H1 (cell line): ENCODE data around the gene PRKAR1B. TPM values are rescaled to one million over a fixed set of nuclear protein-coding genes. Genes with fewer than 3 reads are reported as not detected.

Experiments used
- BRCA1 ChIP-seq: IDR thresholded peaks from 2 replicates; pipeline ENCODE4 v1.6.1; 2012; ENCODE audit warnings: low read depth, low read length, improper control_type of control experiment
- EP300 ChIP-seq, 2 experiments: IDR thresholded peaks; 1 replicate in 1 of 2; 2 replicates in 1 of 2; pipeline ENCODE4 v1.6.1; 2011 to 2012; ENCODE audit warnings: low read depth in 2 of 2, low read length in 2 of 2, mild to moderate bottlenecking in 2 of 2, borderline replicate concordance in 1 of 2, inconsistent platforms in 1 of 2, moderate library complexity in 1 of 2
- GABPA ChIP-seq: IDR thresholded peaks from 2 replicates; pipeline ENCODE4 v1.6.1; 2011; ENCODE audit warnings: mild to moderate bottlenecking, low read length, moderate library complexity, borderline replicate concordance; ENCODE audit not compliant: insufficient read depth
- GTF2F1 ChIP-seq: IDR thresholded peaks from 2 replicates; pipeline ENCODE4 v1.6.1; 2012; ENCODE audit warnings: low read depth, low read length, improper control_type of control experiment, borderline replicate concordance
- HDAC6 ChIP-seq: IDR thresholded peaks from one replicate; pipeline ENCODE4 v1.7.1; 2012; ENCODE audit warnings: low read depth, mild to moderate bottlenecking, inconsistent platforms, low read length, moderate library complexity
- KDM1A ChIP-seq: fragments of 200-600, 300-600 bp; sonication (generic); IDR thresholded peaks from 2 replicates; pipeline ENCODE4 v1.7.1; 2016; ENCODE audit warnings: mild to moderate bottlenecking, low read length, borderline replicate concordance
- NRF1 ChIP-seq: IDR thresholded peaks from 2 replicates; pipeline ENCODE4 v1.6.1; 2011; ENCODE audit warnings: mild to moderate bottlenecking, low read depth, low read length, improper control_type of control experiment
- polyA plus RNA-seq, 7 experiments: library from polyadenylated mRNA; depleted of rRNA in 3 of 7; stranded (reverse) in 5 of 7; unstranded in 2 of 7; fragments of >200 nt in 5 of 7; fragments of 200-250 nt in 2 of 7; gene quantifications; 1 replicate in 5 of 7; 2 replicates in 1 of 7; 4 replicates in 1 of 7; pipeline versions ENCODE4 v1.2.1 to v1.2.3, GENCODE V29; 2011 to 2013; ENCODE audit warnings: missing spikeins in 2 of 7, mixed read lengths in 2 of 7
- total RNA-seq: library from RNA; stranded (reverse); fragmentation: NEBNext Ultra II Directional; extraction: Animal tissue kit (Norgen Biotek cat#: 25700); gene quantifications from 2 replicates; pipeline ENCODE4 v1.2.1, GENCODE V29; 2021
- TF ChIP-seq, protein P1 (sequence below): IDR thresholded peaks from 2 replicates; pipeline ENCODE4 v1.6.1; 2012; ENCODE audit warnings: inconsistent platforms
- TF ChIP-seq, protein P2 (sequence below): fragments of 300-600 bp; sonication (generic); IDR thresholded peaks from 2 replicates; pipeline ENCODE4 v1.7.1; 2012; ENCODE audit warnings: low read length, moderate library complexity, mild to moderate bottlenecking, inconsistent platforms; ENCODE audit not compliant: insufficient replicate concordance

The PRKAR1B gene
- total and polyA plus RNA-seq, 2 of the 8 experiments (the other 6 are each of a cell fraction or from before 2014, with no cell fraction given) = 12.3 to 55.7 TPM

DNA sequence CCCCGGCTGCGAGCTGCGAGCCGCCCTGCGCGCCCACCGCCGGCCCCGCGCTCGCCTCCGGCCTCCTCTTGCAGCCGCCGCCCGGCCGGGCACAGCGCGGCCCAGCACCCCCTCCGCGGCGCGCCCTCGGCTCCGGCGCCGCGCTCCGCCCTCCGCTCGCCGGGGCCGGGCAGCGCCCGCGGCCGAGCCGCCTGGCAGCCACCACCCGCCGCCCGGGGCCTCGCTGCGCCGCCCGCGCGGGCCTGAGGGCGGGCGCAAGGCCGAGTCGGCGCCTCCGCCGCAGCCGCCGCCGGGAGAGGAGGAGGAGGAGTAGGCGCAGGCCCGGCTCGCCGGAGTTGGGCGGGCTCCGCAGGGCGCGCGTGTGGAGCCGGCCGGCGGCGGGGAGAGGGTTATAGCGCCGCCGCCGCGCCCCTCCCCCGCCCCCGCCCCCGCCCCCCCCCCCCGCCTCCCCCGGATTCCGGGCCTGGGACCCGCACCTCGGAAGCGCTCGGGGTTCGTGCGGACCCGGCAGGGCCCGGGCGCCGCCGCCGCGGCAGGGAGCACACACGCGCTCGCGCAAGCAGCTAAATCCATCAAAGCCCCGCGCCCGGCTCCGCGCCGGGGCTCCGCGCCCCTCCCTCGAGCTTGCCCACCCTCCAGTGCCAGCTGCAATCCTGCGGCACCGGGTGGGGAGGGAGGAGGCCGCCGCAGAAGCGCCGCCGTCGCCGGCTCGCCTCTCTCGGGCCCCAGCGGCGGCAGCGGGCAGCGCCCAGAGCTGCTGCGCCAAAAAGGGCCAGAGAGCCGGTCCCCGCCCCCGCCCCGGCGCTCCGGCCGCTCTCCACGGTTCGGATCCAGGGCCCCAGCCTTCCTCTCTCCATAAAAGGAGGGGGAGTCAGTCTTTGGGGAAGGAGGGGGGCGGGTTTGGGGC, 207.3 kb downstream of the PRKAR1B start, which contains the start of gene PDGFA (continued):
- TF ChIP-seq EP300 (IDR thresholded peaks at IDR 0.05; ENCODE audit: borderline replicate concordance in 1 of 2, low read depth in 2 of 2, low read length in 2 of 2) (no peak), HDAC6 (no peak), BRCA1 (no peak), GABPA (0 out of 2 replicates have a peak, but pooled peaks have one; percentile 16), NRF1 (no peak), GTF2F1 (no peak), KDM1A (no peak)
- TF ChIP-seq, protein P1, sequence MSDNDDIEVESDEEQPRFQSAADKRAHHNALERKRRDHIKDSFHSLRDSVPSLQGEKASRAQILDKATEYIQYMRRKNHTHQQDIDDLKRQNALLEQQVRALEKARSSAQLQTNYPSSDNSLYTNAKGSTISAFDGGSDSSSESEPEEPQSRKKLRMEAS = no peak
- TF ChIP-seq, protein P2, sequence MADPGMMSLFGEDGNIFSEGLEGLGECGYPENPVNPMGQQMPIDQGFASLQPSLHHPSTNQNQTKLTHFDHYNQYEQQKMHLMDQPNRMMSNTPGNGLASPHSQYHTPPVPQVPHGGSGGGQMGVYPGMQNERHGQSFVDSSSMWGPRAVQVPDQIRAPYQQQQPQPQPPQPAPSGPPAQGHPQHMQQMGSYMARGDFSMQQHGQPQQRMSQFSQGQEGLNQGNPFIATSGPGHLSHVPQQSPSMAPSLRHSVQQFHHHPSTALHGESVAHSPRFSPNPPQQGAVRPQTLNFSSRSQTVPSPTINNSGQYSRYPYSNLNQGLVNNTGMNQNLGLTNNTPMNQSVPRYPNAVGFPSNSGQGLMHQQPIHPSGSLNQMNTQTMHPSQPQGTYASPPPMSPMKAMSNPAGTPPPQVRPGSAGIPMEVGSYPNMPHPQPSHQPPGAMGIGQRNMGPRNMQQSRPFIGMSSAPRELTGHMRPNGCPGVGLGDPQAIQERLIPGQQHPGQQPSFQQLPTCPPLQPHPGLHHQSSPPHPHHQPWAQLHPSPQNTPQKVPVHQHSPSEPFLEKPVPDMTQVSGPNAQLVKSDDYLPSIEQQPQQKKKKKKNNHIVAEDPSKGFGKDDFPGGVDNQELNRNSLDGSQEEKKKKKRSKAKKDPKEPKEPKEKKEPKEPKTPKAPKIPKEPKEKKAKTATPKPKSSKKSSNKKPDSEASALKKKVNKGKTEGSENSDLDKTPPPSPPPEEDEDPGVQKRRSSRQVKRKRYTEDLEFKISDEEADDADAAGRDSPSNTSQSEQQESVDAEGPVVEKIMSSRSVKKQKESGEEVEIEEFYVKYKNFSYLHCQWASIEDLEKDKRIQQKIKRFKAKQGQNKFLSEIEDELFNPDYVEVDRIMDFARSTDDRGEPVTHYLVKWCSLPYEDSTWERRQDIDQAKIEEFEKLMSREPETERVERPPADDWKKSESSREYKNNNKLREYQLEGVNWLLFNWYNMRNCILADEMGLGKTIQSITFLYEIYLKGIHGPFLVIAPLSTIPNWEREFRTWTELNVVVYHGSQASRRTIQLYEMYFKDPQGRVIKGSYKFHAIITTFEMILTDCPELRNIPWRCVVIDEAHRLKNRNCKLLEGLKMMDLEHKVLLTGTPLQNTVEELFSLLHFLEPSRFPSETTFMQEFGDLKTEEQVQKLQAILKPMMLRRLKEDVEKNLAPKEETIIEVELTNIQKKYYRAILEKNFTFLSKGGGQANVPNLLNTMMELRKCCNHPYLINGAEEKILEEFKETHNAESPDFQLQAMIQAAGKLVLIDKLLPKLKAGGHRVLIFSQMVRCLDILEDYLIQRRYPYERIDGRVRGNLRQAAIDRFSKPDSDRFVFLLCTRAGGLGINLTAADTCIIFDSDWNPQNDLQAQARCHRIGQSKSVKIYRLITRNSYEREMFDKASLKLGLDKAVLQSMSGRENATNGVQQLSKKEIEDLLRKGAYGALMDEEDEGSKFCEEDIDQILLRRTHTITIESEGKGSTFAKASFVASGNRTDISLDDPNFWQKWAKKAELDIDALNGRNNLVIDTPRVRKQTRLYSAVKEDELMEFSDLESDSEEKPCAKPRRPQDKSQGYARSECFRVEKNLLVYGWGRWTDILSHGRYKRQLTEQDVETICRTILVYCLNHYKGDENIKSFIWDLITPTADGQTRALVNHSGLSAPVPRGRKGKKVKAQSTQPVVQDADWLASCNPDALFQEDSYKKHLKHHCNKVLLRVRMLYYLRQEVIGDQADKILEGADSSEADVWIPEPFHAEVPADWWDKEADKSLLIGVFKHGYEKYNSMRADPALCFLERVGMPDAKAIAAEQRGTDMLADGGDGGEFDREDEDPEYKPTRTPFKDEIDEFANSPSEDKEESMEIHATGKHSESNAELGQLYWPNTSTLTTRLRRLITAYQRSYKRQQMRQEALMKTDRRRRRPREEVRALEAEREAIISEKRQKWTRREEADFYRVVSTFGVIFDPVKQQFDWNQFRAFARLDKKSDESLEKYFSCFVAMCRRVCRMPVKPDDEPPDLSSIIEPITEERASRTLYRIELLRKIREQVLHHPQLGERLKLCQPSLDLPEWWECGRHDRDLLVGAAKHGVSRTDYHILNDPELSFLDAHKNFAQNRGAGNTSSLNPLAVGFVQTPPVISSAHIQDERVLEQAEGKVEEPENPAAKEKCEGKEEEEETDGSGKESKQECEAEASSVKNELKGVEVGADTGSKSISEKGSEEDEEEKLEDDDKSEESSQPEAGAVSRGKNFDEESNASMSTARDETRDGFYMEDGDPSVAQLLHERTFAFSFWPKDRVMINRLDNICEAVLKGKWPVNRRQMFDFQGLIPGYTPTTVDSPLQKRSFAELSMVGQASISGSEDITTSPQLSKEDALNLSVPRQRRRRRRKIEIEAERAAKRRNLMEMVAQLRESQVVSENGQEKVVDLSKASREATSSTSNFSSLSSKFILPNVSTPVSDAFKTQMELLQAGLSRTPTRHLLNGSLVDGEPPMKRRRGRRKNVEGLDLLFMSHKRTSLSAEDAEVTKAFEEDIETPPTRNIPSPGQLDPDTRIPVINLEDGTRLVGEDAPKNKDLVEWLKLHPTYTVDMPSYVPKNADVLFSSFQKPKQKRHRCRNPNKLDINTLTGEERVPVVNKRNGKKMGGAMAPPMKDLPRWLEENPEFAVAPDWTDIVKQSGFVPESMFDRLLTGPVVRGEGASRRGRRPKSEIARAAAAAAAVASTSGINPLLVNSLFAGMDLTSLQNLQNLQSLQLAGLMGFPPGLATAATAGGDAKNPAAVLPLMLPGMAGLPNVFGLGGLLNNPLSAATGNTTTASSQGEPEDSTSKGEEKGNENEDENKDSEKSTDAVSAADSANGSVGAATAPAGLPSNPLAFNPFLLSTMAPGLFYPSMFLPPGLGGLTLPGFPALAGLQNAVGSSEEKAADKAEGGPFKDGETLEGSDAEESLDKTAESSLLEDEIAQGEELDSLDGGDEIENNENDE = no peak
